Ishikawa (cell line): ENCODE data around the gene THAP4.

Source experiments
- CEBPB ChIP-seq: IDR thresholded peaks from 2 replicates; pipeline ENCODE4 v1.6.1; 2012
- REST ChIP-seq: IDR thresholded peaks from 2 replicates; pipeline ENCODE4 v1.6.1; 2012; ENCODE audit warnings: low read depth, mild to moderate bottlenecking
- TAF1 ChIP-seq: IDR thresholded peaks from 2 replicates; pipeline ENCODE4 v1.6.1; 2012; ENCODE audit warnings: low read depth, mild to moderate bottlenecking
- YY1 ChIP-seq: IDR thresholded peaks from 2 replicates; pipeline ENCODE4 v1.6.1; 2012; ENCODE audit warnings: low read depth
- ZBTB7A ChIP-seq: IDR thresholded peaks from 2 replicates; pipeline ENCODE4 v1.6.1; 2012; ENCODE audit warnings: low read depth
- TF ChIP-seq, protein P1 (sequence below): IDR thresholded peaks from 2 replicates; pipeline ENCODE4 v1.6.1; 2012

- TF ChIP-seq TAF1 (no peak), YY1 (no peak), CEBPB (no peak), REST (no peak), ZBTB7A (no peak)
- TF ChIP-seq, protein P1, sequence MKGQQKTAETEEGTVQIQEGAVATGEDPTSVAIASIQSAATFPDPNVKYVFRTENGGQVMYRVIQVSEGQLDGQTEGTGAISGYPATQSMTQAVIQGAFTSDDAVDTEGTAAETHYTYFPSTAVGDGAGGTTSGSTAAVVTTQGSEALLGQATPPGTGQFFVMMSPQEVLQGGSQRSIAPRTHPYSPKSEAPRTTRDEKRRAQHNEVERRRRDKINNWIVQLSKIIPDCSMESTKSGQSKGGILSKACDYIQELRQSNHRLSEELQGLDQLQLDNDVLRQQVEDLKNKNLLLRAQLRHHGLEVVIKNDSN: no peak
Observed at GRCh38 chr2:241584436-241584835, 52.5 kb downstream of the THAP4 start.
